Activated CD4-positive, CD25-positive, alpha-beta regulatory T cell (primary cell): ENCODE results near the gene PMEPA1.
A peak's percentile ranks its signal among the peaks of the same experiment; 100 is the strongest.

Source experiments
- DNase-seq, 4 experiments: peaks; one replicate each; lab custom pipeline; 2025; lab: John Stamatoyannopoulos, UW

Gene PMEPA1, protein sequence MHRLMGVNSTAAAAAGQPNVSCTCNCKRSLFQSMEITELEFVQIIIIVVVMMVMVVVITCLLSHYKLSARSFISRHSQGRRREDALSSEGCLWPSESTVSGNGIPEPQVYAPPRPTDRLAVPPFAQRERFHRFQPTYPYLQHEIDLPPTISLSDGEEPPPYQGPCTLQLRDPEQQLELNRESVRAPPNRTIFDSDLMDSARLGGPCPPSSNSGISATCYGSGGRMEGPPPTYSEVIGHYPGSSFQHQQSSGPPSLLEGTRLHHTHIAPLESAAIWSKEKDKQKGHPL

DNA sequence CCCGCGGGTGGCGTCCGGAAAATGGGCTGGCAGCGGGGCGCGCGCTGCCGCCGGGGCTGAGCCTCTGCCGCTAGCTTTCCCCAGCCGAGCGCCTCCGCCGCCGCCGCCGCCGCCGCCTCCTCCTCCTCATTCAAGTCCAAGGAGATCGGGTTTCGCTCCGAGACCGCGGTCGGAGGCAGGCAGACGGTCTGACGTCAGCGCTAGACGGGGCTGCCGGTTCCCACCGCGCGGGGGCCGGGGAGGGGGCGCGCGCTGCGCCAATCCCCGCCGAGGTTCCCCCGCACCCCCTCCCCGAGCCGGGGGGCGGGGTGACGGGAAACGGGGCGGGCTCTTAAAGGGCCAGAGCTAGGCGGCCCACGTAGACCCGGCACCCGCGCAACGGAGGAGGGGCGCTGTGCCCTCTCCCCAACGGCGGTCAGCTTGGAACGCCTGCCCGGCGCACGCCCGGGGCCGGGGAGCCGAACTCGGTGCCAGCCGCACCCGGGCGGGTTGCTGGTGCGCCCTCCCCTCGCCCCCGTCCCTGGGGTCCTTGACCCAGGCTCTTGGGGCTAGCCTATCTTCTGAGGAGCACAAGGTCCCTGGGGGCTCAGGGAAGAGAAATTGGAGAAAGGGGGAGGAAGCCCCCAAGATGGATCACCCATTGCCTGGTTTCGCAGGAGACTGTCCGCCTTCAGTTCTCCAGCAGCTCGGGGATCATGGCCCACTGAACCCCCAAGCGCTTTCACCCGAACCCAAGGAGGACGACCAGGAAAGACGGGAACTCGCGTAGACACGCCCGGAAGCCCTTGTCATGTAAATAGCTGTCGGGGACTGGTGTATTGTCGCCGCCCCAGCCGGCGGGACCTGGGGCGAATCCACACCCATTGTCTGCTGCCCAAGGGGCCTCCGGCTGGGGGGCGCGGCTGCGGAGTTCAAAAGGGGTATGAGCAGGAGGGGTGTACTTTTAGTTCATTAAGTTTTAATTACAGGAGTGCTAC is at the start of gene PMEPA1:
PMEPA1 (minus strand) TSS at position 193 of the 977 bp plus-strand sequence. CDS start 433 bp downstream, outside the sequence.
- DNase-seq: peak; percentile 79 to 82 (median 81)

DNA sequence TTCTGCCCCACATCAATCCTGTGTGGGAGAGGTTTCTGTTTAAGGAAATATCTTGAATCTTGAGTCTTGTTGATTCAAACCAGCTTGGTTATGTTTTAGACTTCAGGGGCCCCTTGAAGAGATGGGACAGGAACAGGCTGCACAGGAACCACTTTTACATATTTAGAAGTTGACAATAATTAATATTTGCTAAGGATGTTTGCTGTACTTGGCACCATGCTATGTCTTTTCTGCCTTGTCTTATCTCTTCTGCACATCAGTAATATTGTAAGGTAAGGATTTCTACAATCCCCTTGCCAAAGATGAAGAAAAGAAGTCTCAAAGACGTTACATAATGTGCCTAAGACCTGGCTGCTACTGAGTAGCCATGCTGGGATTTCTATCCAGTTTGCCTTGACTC is 48.0 kb upstream of the PMEPA1 start:
- DNase-seq: no peak

DNA sequence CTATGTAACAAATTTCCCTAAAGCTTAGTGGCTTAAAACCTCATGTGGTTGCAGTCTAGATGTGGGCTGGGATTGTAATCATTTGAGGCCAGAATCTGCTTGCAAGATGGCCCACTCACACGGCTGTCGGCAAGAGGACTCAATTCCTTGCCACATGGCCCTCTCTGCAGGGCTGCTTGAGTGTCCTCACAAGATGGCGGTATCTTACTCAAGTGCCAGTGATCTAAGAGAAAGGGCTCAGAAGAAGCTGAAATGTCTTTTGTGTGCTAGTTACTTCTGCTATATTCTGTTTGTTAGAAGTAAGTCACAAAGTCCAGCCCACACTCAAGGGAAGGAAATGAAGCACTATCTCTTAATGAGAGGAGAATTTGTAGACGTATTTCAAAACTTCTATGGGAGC is 47.1 kb upstream of the PMEPA1 start:
- no peak for DNase-seq

DNA sequence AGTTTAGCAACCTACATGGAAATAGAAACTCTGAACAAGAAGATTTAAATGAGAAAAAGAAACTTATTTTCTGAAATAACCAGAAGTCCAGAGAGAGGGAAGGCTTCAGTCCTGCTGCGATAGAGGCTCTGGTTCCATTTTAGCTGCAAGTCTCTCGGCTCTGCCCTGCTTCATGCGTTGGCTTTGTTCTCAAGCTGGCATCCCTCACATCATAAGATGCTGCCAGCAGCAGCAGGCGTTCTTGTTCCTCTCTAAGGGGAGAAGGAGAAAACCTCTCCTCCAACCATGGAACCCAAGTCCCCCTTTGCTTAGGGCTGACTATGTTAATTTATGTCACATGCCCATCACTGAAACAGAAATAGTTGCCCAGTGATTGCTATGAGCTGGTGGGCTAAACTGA is 46.4 kb upstream of the PMEPA1 start:
- DNase-seq: no peak

DNA sequence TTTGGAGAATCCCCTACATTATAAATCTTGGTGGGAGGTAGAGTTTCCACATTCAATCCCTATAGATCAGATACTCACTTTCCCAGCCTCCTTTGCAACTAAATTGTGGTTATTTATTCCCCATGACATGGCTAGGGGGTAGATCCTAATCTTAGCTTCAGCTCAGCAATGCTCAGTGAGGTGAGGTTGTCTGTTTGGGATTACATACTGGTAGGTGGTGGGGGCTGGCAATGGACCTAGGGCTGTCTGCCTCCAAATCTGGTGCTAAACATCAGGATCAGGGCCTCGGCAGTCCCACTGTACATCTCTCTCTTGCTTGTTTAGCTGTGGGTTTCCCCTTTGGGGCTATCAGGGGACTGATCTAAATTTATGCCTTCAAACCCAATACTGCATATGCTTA is 45.8 kb upstream of the PMEPA1 start:
- no peak for DNase-seq

DNA sequence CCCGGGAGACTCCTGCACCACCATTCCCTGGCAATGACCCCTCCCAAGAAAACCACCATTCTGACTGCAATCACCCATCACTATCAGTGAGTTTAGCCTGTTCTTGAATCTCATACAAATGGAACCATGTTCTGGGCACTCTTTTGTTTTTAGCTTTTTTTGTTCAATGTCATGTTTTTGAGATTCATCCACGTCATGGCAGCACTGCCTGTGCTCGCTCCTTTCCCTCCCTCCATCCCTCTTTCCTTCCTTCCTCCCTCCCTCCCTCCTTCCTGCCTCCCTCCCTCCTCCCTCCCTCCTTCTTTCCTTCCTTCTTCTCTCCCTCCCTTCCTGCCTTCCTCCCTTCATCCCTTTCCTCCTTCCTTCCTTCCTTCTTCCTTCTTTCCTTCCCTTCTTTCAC is 44.4 kb upstream of the PMEPA1 start:
- no peak for DNase-seq

DNA sequence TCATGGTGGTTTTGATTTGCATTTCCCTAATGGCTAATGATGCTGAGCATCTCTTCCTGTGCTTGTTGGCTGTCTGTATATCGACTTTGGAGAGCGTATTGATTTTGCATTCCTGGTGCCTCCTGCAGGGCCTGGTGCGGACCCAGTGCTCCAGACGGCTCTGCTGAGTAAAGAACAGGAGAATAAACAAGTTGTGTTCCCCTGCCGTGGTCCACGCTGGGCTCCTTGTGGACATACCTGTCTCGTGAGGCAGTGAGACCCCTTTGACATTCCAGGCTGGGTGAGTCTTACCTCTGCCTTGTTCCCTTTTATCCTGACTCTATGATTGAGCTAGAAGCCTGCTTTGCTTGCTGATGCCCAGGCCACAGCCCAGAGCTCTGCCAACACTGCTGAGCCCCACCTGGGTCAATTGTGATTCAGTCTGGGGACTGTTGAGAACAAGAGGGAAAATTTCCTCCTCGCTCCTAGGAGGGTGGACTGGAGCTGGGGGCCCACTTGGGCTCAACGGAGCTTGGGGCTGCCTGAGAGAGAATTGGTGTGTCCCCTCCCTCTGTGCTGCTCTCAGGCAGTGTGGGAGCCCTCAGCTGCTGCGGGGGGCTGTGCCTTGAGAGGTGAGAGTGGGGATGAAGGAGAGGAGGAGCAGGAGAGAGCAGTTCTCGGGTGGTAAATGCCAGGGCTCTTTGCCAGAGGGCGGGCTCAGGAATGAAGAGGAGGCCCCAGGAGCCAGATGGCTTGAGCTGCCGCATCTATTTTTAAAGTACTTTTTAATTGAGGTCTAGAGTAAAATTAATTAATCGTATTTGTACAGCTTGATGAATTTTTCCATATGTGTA is 43.7 kb upstream of the PMEPA1 start:
- DNase-seq: no peak

DNA sequence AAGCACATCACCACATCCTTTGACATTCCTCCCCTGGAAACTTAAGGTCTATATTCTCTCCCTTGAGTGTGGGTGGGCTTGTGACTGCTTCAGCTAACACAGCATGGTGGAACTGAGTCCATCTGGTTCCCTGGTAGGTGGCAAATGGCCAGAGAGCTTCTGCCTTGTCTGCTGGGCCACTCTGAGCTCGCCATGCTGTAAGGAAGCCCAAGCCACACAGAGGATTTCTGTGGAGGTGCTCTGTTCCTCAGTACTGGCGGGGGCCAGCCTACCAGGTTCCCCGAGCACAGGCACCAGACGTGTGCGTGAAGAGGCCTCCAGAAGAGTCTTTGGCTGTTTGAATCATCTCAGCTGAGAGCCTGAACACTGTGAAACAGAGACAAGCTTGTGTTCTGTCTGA is 41.6 kb upstream of the PMEPA1 start:
- DNase-seq: no peak

DNA sequence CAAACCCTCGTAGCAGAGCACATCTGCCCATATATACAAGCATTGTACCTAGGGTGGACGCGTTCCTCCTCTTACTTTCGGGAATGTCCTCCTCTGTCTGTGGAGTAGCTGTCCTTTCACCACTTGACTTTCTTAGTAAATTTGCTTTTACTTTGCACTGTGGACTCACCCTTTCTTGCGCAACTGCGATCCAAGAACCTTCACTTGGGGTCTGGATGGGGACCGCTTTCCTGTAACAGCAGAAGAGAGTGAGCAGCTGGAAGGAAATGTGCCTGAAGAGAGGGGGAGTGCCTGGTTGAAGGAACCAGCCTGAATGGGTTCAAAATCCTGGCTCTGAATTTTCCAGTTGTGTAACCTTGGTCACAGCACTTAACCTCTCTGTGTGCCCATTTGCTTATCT is 40.1 kb upstream of the PMEPA1 start:
- DNase-seq: no peak

DNA sequence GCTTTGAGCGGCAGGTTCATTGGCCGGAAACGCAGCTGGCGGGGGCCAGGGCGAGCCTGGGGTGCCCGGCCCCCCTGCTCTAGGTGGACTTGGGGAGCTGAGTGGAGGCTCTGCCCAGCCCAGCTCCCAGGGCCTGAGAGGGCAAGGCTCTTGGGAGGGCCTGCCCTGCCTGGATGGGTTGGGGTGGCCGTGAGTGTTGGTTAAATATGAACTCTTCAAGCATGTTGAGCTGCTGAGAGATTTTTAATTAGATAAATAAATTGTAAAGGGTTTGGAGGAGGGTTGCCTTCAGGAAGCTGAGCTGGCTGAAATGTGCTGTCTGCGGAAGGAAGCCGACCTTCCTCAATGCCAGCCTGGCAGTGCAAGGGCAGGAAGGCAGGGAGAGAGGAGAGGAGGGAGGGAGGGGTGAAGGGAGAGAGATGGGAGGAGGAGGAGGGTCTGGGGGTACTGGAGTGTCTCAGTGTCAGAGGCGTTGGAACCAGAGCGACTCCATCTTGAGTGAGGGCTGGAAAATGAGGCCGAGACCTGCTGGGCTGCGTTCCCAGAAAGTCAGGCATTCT is 39.4 kb upstream of the PMEPA1 start:
- DNase-seq: no peak

DNA sequence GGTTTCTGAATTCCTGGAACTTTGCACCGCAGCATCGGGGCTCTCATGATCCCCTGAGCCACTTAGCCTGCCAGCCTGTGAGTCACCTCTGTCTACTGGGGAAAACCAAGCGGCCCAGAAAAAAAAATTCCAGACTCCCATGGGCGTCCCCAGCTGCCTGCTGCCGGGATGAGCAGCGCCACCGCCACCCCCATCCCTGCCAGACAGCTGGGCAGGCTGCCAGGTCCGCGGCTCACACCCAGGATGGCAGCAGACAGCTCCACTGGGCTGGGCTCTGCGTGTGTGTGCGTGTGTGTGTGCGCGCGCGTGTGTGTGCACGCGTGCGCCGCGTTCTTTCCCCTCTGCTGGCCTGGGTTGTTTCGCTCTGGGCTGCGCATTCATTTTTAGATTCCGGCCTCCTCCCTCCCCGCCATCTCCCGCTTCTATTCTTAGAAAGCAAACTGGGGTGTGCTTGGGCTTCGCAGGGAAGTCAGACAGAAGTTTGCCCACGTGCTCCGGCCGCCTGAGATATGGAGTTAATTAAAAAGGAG is 38.9 kb upstream of the PMEPA1 start:
- DNase-seq: peak in 1 of 4 experiments; percentile 8

DNA sequence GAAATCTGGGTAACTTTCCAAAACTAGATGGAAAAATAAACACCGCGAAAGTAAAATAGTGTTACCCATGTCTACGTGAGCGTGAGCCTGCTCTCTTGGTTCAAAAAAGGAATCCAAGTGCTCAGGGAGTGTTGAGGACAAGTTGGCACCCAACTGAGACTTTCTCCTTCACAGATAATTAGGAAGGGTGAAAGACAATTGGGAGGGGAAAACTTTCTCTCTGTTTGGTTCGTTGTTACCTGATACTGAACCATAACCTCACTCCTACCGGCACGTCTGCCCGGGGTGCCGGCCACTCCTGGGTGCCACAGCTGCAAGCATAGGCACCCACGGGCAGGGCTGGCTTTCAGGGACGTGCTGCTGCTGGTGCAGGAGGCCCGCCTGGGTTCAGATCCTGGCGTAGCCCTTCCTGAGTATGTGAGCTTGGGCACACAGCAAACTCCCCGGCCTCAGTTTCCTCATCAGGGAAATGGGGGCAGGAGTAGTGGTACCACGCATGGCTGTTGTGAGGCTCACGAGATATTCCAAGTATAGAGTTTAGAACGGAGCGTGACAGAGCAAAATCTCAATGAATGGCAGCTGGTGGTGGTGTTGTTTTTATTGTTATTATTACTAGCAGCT is 38.2 kb upstream of the PMEPA1 start:
- no peak for DNase-seq

DNA sequence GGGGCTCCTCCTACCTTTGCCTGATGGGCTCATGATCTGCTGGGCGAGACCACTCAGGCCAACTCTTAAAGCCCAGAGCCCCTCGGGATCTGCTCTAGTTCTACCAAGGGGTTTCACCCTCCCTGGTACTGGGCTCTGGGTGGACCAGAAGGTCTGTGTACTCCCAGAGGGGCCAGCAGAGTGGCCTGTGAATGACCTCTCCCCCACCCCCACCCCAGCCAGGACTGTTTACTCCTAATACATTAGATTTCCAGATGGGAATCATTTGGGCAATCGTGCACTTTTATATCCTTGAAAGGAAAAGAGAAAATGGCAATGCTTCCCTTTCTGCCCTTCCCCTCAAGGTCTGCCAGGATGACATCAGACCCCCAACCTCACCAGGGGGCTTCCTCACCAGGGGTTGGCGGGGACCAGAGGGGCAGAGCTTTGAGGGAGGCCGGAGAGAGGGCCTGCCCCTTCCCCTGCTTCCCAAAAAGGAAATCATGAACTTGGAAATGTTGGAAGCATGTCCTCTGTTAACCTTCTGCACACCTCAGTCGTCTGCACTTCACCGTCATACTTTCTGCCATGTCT is 37.1 kb upstream of the PMEPA1 start:
- DNase-seq: no peak

DNA sequence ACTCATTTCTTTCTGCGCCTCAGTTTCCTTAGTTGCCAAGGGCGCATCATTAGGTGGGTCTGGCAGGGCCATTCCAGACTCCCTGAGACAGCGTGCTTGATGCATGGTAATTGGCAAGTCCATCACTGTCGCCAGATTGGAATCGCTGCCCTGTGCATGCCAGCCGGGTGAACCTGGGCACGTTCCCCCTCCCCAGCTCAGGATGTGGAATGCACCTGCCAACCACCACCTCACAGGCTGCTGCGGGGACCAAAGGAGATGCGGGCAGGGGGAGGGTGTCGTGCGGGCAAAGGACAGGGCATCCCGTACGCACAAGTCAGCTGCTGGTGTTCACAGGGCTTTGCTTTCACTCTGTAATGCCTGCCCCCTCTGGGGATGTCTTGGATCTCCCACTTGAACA is 36.4 kb upstream of the PMEPA1 start:
- DNase-seq: no peak

DNA sequence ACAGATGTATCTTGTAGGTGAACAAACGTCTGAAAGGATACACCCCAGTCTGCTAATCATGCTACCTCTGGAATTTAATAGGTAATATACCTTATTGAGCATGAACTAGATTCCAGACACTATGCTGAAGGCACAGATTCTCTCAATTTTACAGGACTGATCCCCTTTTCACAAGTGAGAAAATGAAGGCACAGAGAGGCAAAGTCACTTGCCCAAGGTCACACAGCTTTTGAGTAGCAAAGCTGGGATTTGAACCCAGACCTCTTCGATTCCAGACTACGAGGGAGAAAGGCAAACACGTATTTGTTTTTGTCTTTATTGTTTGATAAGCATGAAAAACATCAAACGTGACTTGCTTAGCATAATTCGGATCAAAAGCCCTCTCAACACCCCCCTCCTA is 34.4 kb upstream of the PMEPA1 start:
- DNase-seq: no peak

DNA sequence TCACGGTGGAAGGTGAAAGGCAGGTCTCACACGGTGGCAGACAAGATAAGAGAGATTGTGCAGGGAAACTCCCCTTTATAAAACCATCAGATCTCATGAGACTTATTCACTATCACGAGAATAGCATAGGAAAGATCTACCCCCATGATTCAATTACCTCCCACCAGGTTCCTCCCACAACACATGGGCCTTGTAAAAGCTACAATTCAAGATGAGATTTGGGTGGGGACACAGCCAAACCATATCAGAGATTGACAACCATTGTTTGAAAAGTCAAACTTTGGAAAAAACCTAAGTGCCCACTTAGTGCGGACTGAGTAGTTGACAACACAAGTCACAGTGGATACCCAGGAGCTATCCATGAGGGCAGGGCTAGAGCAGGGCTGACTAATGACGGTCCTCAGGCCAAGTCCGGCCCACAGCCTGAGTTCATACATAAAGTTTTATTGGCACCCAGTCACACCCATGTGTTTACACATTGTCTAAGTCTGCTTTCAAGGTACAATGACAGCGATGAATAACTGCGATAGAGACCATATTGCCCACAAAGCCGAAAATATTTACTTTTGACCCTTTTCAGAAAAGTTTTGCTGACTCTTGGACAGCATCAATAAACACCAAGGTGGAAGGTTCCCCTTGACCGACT is 33.8 kb upstream of the PMEPA1 start:
- no peak for DNase-seq

DNA sequence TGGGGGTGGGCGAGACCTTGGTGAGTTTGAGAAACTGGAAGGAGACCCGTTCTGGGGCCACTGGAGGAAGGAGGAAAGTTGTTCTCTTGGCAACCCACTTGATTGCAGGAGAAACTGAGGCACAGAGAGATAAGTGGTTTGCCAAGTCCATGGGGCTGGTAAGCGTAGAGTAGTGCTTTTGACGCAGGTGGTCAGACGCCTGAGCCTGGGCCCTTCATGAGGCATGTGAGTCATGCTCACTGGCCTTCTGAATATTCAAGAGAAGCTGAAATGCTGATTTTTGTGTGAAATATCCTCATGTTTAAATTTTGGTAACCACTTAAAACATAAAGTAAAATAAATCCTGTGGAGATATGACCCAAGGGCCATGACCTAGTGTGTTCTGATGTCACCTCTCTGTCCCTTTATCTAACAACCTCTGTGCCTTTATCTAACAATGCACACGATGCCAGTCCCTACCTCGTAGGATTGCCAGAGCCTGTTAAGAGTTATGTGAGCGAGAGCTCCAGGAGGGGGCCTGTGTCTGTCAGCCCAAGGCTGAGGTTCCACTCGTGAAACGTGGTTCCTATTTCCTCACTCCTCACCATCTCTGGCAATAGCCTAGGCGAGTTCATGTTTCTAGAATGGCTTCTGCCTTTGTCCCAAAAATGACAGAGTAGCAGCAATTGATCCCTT is 32.8 kb upstream of the PMEPA1 start:
- DNase-seq: no peak

DNA sequence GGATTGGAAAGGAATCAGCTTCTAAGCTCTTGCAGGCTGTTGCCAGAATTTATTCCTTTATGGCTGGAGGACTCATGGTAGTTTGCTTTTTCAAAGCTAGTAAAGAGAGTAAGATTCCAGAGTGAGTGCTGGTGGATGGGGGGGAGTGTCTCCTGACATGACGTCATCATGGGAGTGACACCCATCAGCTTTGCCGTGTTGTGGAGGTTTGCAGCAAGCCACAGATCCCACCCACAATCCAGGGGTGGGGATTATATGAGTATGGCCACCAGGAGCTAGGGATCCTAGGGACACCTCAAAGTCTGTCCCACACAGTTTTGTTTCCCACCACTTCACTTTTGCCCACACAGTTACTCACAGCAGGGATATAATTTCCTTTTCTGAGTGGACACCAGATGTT is 28.7 kb upstream of the PMEPA1 start:
- DNase-seq: no peak

DNA sequence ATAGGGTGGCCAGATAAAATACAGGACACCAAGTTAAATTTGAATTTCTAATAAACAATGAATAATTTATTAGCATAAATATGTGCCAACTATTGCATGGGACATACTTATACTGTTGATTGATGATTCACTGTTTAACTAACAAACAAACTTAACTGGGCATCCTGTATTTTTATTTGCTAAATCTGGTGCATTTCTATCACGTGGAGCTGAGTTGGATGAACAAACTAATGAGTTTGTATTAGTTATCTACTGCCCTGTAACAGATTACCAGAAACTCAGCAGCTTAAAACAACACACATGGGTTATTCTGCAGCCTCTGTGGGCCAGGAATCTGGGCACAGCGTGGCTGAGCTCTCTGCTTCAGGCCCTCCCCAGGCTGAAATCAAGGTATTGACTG is 28.2 kb upstream of the PMEPA1 start:
- no peak for DNase-seq

DNA sequence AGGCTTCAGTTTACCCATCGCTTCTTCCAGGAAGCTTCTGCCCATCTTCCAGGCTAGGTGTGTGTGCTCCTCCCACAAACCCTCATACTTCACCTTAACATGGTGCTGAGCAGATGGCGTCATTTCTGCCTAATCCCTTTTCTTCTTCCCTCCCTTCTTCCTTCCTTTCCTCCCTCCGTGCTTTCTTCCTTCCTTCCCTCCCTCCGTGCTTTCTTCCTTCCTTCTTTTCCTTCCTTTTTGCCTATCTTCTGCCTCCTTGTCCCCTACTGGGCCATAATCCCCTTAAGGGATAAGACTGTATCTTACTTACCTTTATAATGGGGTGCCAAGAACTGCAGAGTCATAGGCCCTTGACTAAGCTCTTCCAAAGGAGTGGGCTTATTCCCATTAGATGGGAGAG is 27.5 kb upstream of the PMEPA1 start:
- DNase-seq: no peak
